Small intestine (tissue), 7 donors: ENCODE data around the gene AATK. TPM values are rescaled to one million over a fixed set of nuclear protein-coding genes. Genes with fewer than 3 reads are reported as not detected.
A peak's percentile ranks its signal among the peaks of the same experiment; 100 is the strongest.

Experiments used
- DNase-seq, 2 donors: peaks; one replicate each; pipeline versions ENCODE4 v3.0.0 to v3.0.0-alpha.2; 2013
- FAIRE-seq: peaks from 2 replicates; lab custom pipeline; 2012; peaks lifted over from hg19 to GRCh38; lab: Jason Lieb, UNC
- H3K27ac ChIP-seq, 3 donors: one replicate each; pipeline ENCODE4 v1.5.1; 2013; ENCODE audit warnings: low read length in 2 of 3, mild to moderate bottlenecking in 2 of 3, control low read depth in 1 of 3, inconsistent platforms in 1 of 3, low read depth in 1 of 3, moderate library complexity in 1 of 3
- H3K27me3 ChIP-seq, 3 donors: one replicate each; pipeline ENCODE4 v1.6.1; 2013; ENCODE audit warnings: low read length in 3 of 3, inconsistent platforms in 1 of 3; ENCODE audit not compliant: control insufficient read depth in 3 of 3, insufficient read depth in 3 of 3
- H3K36me3 ChIP-seq, 3 donors: one replicate each; pipeline ENCODE4 v1.6.1; 2013; ENCODE audit warnings: low read length in 3 of 3, inconsistent platforms in 1 of 3, low read depth in 1 of 3, mild to moderate bottlenecking in 1 of 3, moderate library complexity in 1 of 3; ENCODE audit not compliant: control insufficient read depth in 3 of 3, insufficient read depth in 2 of 3
- H3K4me1 ChIP-seq, 3 donors: one replicate each; pipeline ENCODE4 v1.6.1; 2013; ENCODE audit warnings: low read length in 2 of 3, inconsistent platforms in 1 of 3, low read depth in 1 of 3, mild to moderate bottlenecking in 1 of 3, moderate library complexity in 1 of 3; ENCODE audit not compliant: control insufficient read depth in 3 of 3, insufficient read depth in 2 of 3
- H3K4me3 ChIP-seq, 3 donors: one replicate each; pipeline ENCODE4 v1.5.1; 2013; ENCODE audit warnings: low read length in 3 of 3, control low read depth in 1 of 3, inconsistent platforms in 1 of 3, low read depth in 1 of 3, mild to moderate bottlenecking in 1 of 3, moderate library complexity in 1 of 3
- H3K9me3 ChIP-seq, 2 donors: one replicate each; pipeline ENCODE4 v1.6.1; 2013; ENCODE audit warnings: low read depth in 1 of 2, low read length in 1 of 2; ENCODE audit not compliant: control insufficient read depth in 2 of 2, insufficient read depth in 1 of 2
- WGBS, 3 donors: extraction: QIAGEN DNeasy Blood & Tissue Kit; methylation state at CpG; one replicate each; pipeline ENCODE4 v1.1.7; 2013; 5-methylcytosine and 5-hydroxymethylcytosine counted together
- polyA plus RNA-seq, 4 donors: library from polyadenylated mRNA; stranded (reverse) in 3 of 4; unstranded in 1 of 4; fragments of 200-250 nt in 3 of 4; fragments of 120-200 nt in 1 of 4; gene quantifications; one replicate each; pipeline versions ENCODE4 v1.2.1 to v1.2.3, GENCODE V29; 2013
- donor health status: healthy with polysubstance abuse.
- donor health status: control.
- donor health status: control.
- donor health status: Bipolar disorder and iron deficiency.
- donor health status: healthy.

AATK gene
- polyA plus RNA-seq, 4 donors = 33.1 to 118 (median 95.7) TPM

GRCh38 chr17:81096741-81097133 is 69.3 kb downstream of the AATK start:
- peaks cover 0 to 2% (median 0%) of the 10 kb centered on the region in 3 donors for H3K27me3 ChIP-seq
- no peaks in the 10 kb centered on the region for H3K9me3 ChIP-seq
- DNase-seq = no peak
- H3K4me3 ChIP-seq = no peak overlapping the region
- FAIRE-seq = no peak
- 78 to 83% (median 80%) methylated on average over 7 of the region's 7 CpGs for WGBS, 3 donors
- H3K4me1 ChIP-seq = peaks cover 0 to 24% (median 6%) of the 10 kb centered on the region in 3 donors
- no peak overlapping the region for H3K27ac ChIP-seq
- peaks cover 0 to 20% (median 0%) of the 10 kb centered on the region in 3 donors for H3K36me3 ChIP-seq

GRCh38 chr17:81095383-81095762 is 70.6 kb downstream of the AATK start:
- FAIRE-seq = no peak
- peaks cover 0 to 2% (median 0%) of the 10 kb centered on the region in 3 donors for H3K27me3 ChIP-seq
- peak overlapping the region in 2 of 3 donors; percentile 38 to 74 for H3K27ac ChIP-seq

GRCh38 chr17:81094509-81095382 is 71.3 kb downstream of the AATK start:
- 22 to 35% (median 23%) methylated on average over 32 to 33 of the region's 33 CpGs for WGBS, 3 donors
- H3K4me1 ChIP-seq = peaks cover 0 to 27% (median 6%) of the 10 kb centered on the region in 3 donors
- peaks cover 0 to 2% (median 0%) of the 10 kb centered on the region in 3 donors for H3K27me3 ChIP-seq
- FAIRE-seq (no peak), DNase-seq (peak; percentile 75 to 87)
- peaks cover 0 to 7% (median 0%) of the 10 kb centered on the region in 3 donors for H3K36me3 ChIP-seq
- H3K9me3 ChIP-seq = no peaks in the 10 kb centered on the region
- H3K27ac ChIP-seq = peak overlapping the region in 2 of 3 donors; percentile 38 to 74
- peak overlapping the region in 1 of 3 donors; percentile 18 for H3K4me3 ChIP-seq

More at GRCh38 chr17:81095383-81095762, 70.6 kb downstream of the AATK start:
- Histone ChIP-seq H3K36me3 (peaks cover 0 to 8% (median 0%) of the 10 kb centered on the region in 3 donors), H3K4me3 (peak overlapping the region in 1 of 3 donors; percentile 18), H3K9me3 (no peaks in the 10 kb centered on the region), H3K4me1 (peaks cover 0 to 26% (median 6%) of the 10 kb centered on the region in 3 donors)
- 47 to 54% (median 53%) methylated on average over 13 of the region's 13 CpGs for WGBS, 3 donors
- no peak for DNase-seq

GRCh38 chr17:81093619-81094508 is 72.2 kb downstream of the AATK start:
- Histone ChIP-seq H3K4me1 (peaks cover 0 to 27% (median 6%) of the 10 kb centered on the region in 3 donors), H3K27me3 (peaks cover 0 to 2% (median 0%) of the 10 kb centered on the region in 3 donors), H3K27ac (peak overlapping the region in 1 of 3 donors; percentile 4), H3K36me3 (peaks cover 0 to 14% (median 0%) of the 10 kb centered on the region in 3 donors), H3K4me3 (no peak overlapping the region), H3K9me3 (no peaks in the 10 kb centered on the region)
- DNase-seq (no peak), FAIRE-seq (no peak)
- 78 to 84% (median 82%) methylated on average over 21 of the region's 21 CpGs for WGBS, 3 donors

GRCh38 chr17:81092518-81093095 is 73.4 kb downstream of the AATK start:
- FAIRE-seq = no peak
- no peak for DNase-seq
- WGBS, 3 donors = 82 to 85% (median 83%) methylated on average over 21 to 24 of the region's 24 CpGs
- H3K27ac ChIP-seq = no peak overlapping the region
- peaks cover 0 to 2% (median 0%) of the 10 kb centered on the region in 3 donors for H3K27me3 ChIP-seq
- H3K4me1 ChIP-seq = peaks cover 0 to 26% (median 6%) of the 10 kb centered on the region in 3 donors
- H3K9me3 ChIP-seq = no peaks in the 10 kb centered on the region
- H3K36me3 ChIP-seq = peaks cover 0 to 25% (median 0%) of the 10 kb centered on the region in 3 donors
- H3K4me3 ChIP-seq = no peak overlapping the region

GRCh38 chr17:81091774-81092517 is 74.1 kb downstream of the AATK start:
- Histone ChIP-seq H3K4me1 (peaks cover 0 to 20% (median 7%) of the 10 kb centered on the region in 3 donors), H3K4me3 (no peak overlapping the region), H3K36me3 (peaks cover 0 to 31% (median under 1%) of the 10 kb centered on the region in 3 donors), H3K27ac (no peak overlapping the region), H3K27me3 (peaks cover 0 to 2% (median 0%) of the 10 kb centered on the region in 3 donors), H3K9me3 (no peaks in the 10 kb centered on the region)
- 88 to 92% (median 91%) methylated on average over 23 of the region's 23 CpGs for WGBS, 3 donors
- DNase-seq = no peak
- FAIRE-seq = no peak

- 89 to 95% (median 90%) methylated on average over 9 of the region's 9 CpGs for WGBS, 3 donors
- Histone ChIP-seq H3K27ac (no peak overlapping the region), H3K4me1 (peaks cover 0 to 19% (median 7%) of the 10 kb centered on the region in 3 donors), H3K36me3 (peaks cover 0 to 39% (median 3%) of the 10 kb centered on the region in 3 donors), H3K4me3 (no peak overlapping the region), H3K9me3 (no peaks in the 10 kb centered on the region), H3K27me3 (peaks cover 0 to 2% (median 0%) of the 10 kb centered on the region in 3 donors)
- DNase-seq = no peak
- no peak for FAIRE-seq
Observed at GRCh38 chr17:81091154-81091553, 74.9 kb downstream of the AATK start.
